Neutrophil (primary cell): Measurements from ENCODE around the gene IL22RA1.

Source experiments
- H3K27ac ChIP-seq: fragments of 200-600 bp; sonication (generic); 2 replicates; pipeline ENCODE4 v1.5.1; 2016; ENCODE audit warnings: mild to moderate bottlenecking, moderate library complexity
- H3K27me3 ChIP-seq: fragments of 200-600 bp; sonication (generic); 2 replicates; pipeline ENCODE4 v1.6.0; 2016; ENCODE audit warnings: mild to moderate bottlenecking
- H3K36me3 ChIP-seq: fragments of 200-600 bp; sonication (generic); 2 replicates; pipeline ENCODE4 v1.5.1; 2017
- H3K4me1 ChIP-seq, 2 experiments: fragments of 200-600 bp in 1 of 2; sonication (generic) in 1 of 2; 1 replicate in 1 of 2; 2 replicates in 1 of 2; pipeline versions ENCODE4 v1.5.1 to v1.6.1; 2013 to 2016; ENCODE audit warnings: low read depth in 1 of 2, low read length in 1 of 2, mild to moderate bottlenecking in 1 of 2, moderate library complexity in 1 of 2; ENCODE audit not compliant: control insufficient read depth in 1 of 2, insufficient read depth in 1 of 2
- H3K4me3 ChIP-seq, 2 experiments: fragments of 200-600 bp in 1 of 2; sonication (generic) in 1 of 2; 1 replicate in 1 of 2; 2 replicates in 1 of 2; pipeline ENCODE4 v1.5.1; 2013 to 2016; ENCODE audit warnings: low read depth in 1 of 2, low read length in 1 of 2, mild to moderate bottlenecking in 1 of 2, moderate library complexity in 1 of 2
- H3K9me3 ChIP-seq: fragments of 200-600 bp; sonication (generic); 2 replicates; pipeline ENCODE4 v1.5.1; 2016
- CTCF ChIP-seq: fragments of 200-600 bp; sonication (generic); IDR thresholded peaks from 2 replicates; pipeline ENCODE4 v1.5.1; 2016; ENCODE audit warnings: antibody characterized with exemption

The IL22RA1 gene

GRCh38 chr1:24142546-24143534, at the start of gene IL22RA1:
IL22RA1 (minus strand) TSS chr1:24143140; CDS start chr1:24143082, 58 bp downstream.
- Histone ChIP-seq H3K27ac (no peak within 1 kb of the TSS), H3K27me3 (peaks cover 17% of the 10 kb centered on the region), H3K9me3 (no peaks in the 10 kb centered on the region), H3K4me1 (no peaks in the 10 kb centered on the region), H3K36me3 (no peaks in the 10 kb centered on the region), H3K4me3 (no peak within 1 kb of the TSS)
- no peak for TF ChIP-seq CTCF

- no peaks in the 10 kb centered on the region for H3K9me3 ChIP-seq
- H3K36me3 ChIP-seq = no peaks in the 10 kb centered on the region
- H3K27ac ChIP-seq = no peak overlapping the region
- peaks cover 39 to 44% of the 10 kb centered on the region in 2 experiments for H3K4me1 ChIP-seq
- peaks cover 20% of the 10 kb centered on the region for H3K27me3 ChIP-seq
- no peak for TF ChIP-seq CTCF
- no peak overlapping the region for H3K4me3 ChIP-seq
Observed at GRCh38 chr1:24191860-24192259, 48.9 kb upstream of the IL22RA1 start.

GRCh38 chr1:24190983-24191461, 48.1 kb upstream of the IL22RA1 start:
- Histone ChIP-seq H3K4me3 (no peak overlapping the region), H3K27ac (peak overlapping the region; percentile 62), H3K9me3 (no peaks in the 10 kb centered on the region), H3K4me1 (peaks cover 34 to 45% of the 10 kb centered on the region in 2 experiments), H3K27me3 (peaks cover 28% of the 10 kb centered on the region), H3K36me3 (no peaks in the 10 kb centered on the region)
- TF ChIP-seq CTCF = no peak

- Histone ChIP-seq H3K36me3 (no peaks in the 10 kb centered on the region), H3K4me1 (peaks cover 31 to 45% of the 10 kb centered on the region in 2 experiments), H3K27ac (peak overlapping the region; percentile 62), H3K4me3 (peak overlapping the region in 1 of 2 experiments; percentile 6), H3K27me3 (peaks cover 43% of the 10 kb centered on the region), H3K9me3 (no peaks in the 10 kb centered on the region)
- TF ChIP-seq CTCF = no peak
Observed at GRCh38 chr1:24189528-24189927, 46.6 kb upstream of the IL22RA1 start.

GRCh38 chr1:24186993-24187790, 44.3 kb upstream of the IL22RA1 start, which contains the start of gene IFNLR1:
IFNLR1 (minus strand) TSS chr1:24187289; CDS start chr1:24187248, 41 bp downstream.
- peaks cover 44% of the 10 kb centered on the region for H3K27me3 ChIP-seq

More at GRCh38 chr1:24186993-24187790, 44.3 kb upstream of the IL22RA1 start, which contains the start of gene IFNLR1:
- Histone ChIP-seq H3K4me1 (peaks cover 31 to 37% of the 10 kb centered on the region in 2 experiments), H3K36me3 (no peaks in the 10 kb centered on the region), H3K27ac (no peak within 1 kb of the TSS), H3K9me3 (no peaks in the 10 kb centered on the region), H3K4me3 (peak within 1 kb of the TSS; percentile 36 to 64)
- TF ChIP-seq CTCF = no peak
